Lung (tissue), 12 donors: ENCODE results near the gene PRSS8. TPM values are rescaled to one million over a fixed set of nuclear protein-coding genes. Genes with fewer than 3 reads are reported as not detected.

Experiments used
- ATAC-seq: fragments of 200-7000 bp; cut with Tn5 transposase; one replicate; pipeline ENCODE4 v1.9.1; 2020; ENCODE audit warnings: moderate number of reproducible peaks; ENCODE audit not compliant: insufficient read depth, low FRiP score
- DNase-seq, 3 donors: peaks; one replicate each; pipeline ENCODE4 v3.0.0-alpha.2; 2013 to 2017
- H3K27ac ChIP-seq, 2 donors: one replicate each; pipeline ENCODE4 v1.5.1; 2013; ENCODE audit warnings: mild to moderate bottlenecking in 2 of 2, moderate library complexity in 2 of 2, control low read depth in 1 of 2, inconsistent platforms in 1 of 2, low read depth in 1 of 2, low read length in 1 of 2
- H3K27me3 ChIP-seq, 3 donors: one replicate each; pipeline ENCODE4 v1.5.1; 2013; ENCODE audit warnings: low read length in 2 of 3; ENCODE audit not compliant: control insufficient read depth in 3 of 3, insufficient read depth in 3 of 3
- H3K36me3 ChIP-seq, 4 donors: one replicate each; pipeline ENCODE4 v1.5.1; 2013; ENCODE audit warnings: low read length in 4 of 4, mild to moderate bottlenecking in 1 of 4, moderate library complexity in 1 of 4; ENCODE audit not compliant: control insufficient read depth in 4 of 4, insufficient read depth in 4 of 4
- H3K4me1 ChIP-seq, 5 donors: one replicate each; pipeline ENCODE4 v1.5.1; 2013; ENCODE audit warnings: low read length in 5 of 5, mild to moderate bottlenecking in 2 of 5, moderate library complexity in 1 of 5; ENCODE audit not compliant: control insufficient read depth in 5 of 5, insufficient read depth in 5 of 5
- H3K4me3 ChIP-seq: one replicate; pipeline ENCODE4 v1.5.1; 2013; ENCODE audit warnings: mild to moderate bottlenecking, control low read depth, moderate library complexity
- H3K9ac ChIP-seq, 2 donors: one replicate each; pipeline ENCODE4 v1.5.1; 2013; ENCODE audit warnings: low read length in 2 of 2, control low read depth in 1 of 2; ENCODE audit not compliant: insufficient read depth in 1 of 2
- H3K9me3 ChIP-seq, 4 donors: one replicate each; pipeline ENCODE4 v1.5.1; 2013; ENCODE audit warnings: low read length in 3 of 4, mild to moderate bottlenecking in 1 of 4, moderate library complexity in 1 of 4; ENCODE audit not compliant: control insufficient read depth in 4 of 4, insufficient read depth in 3 of 4
- CTCF ChIP-seq: IDR thresholded peaks from 2 replicates; pipeline ENCODE4 v1.5.1; 2012; ENCODE audit warnings: mild to moderate bottlenecking; ENCODE audit errors: control extremely low read depth, extremely low read depth
- WGBS, 2 donors: extraction: QIAGEN DNeasy Blood & Tissue Kit; methylation state at CpG; one replicate each; pipeline ENCODE4 v1.1.7; 2013; 5-methylcytosine and 5-hydroxymethylcytosine counted together
- polyA plus RNA-seq, 2 donors: library from polyadenylated mRNA; stranded (reverse); fragments of 200-250 nt; gene quantifications; one replicate each; pipeline ENCODE4 v1.2.1, GENCODE V29; 2013
- total RNA-seq, 2 donors: library from RNA; depleted of rRNA in 1 of 2; stranded (reverse); fragments of >200 nt in 1 of 2; gene quantifications; one replicate each; pipeline ENCODE4 v1.2.1, GENCODE V29; 2014 to 2021
- donor health status: control.
- donor health status: control.
- donor health status: Bipolar disorder and iron deficiency.
- donor health status: healthy.
- donor health status: DM: yes; HTN: yes; CAD: no.

PRSS8 gene
- total and polyA plus RNA-seq, 4 donors: 83.2 to 127 (median 89.8) TPM

- Histone ChIP-seq H3K36me3 (peaks cover 15 to 30% (median 27%) of the 10 kb centered on the region in 4 donors), H3K4me1 (peaks cover 0 to 22% (median 6%) of the 10 kb centered on the region in 5 donors), H3K4me3 (no peak overlapping the region), H3K27ac (peak overlapping the region in 1 of 2 donors; percentile 91), H3K9me3 (no peaks in the 10 kb centered on the region), H3K27me3 (no peaks in the 10 kb centered on the region), H3K9ac (no peak overlapping the region)
- no peak for TF ChIP-seq CTCF
- DNase-seq (peak; percentile 38 to 67 (median 54)), ATAC-seq (peak; percentile 13)
- 73 to 88% methylated on average over 13 of the region's 13 CpGs for WGBS, 2 donors
Measured at GRCh38 chr16:31127182-31127581, 8.3 kb downstream of the PRSS8 start.

- H3K36me3 ChIP-seq: peaks cover 15 to 36% (median 26%) of the 10 kb centered on the region in 4 donors
- WGBS, 2 donors: 90 to 94% methylated on average over 3 of the region's 3 CpGs
- no peak overlapping the region for H3K9ac ChIP-seq
- no peak for DNase-seq
- no peak overlapping the region for H3K27ac ChIP-seq
- H3K4me1 ChIP-seq: peaks cover 0 to 22% (median 6%) of the 10 kb centered on the region in 5 donors
- H3K27me3 ChIP-seq: no peaks in the 10 kb centered on the region
- TF ChIP-seq CTCF: no peak
- no peaks in the 10 kb centered on the region for H3K9me3 ChIP-seq
- ATAC-seq: no peak
- no peak overlapping the region for H3K4me3 ChIP-seq
Measured at GRCh38 chr16:31125844-31126243, 9.7 kb downstream of the PRSS8 start.

- WGBS, 2 donors: 86 to 93% methylated on average over 16 of the region's 16 CpGs
- H3K9me3 ChIP-seq: no peaks in the 10 kb centered on the region
- DNase-seq: no peak
- H3K36me3 ChIP-seq: peaks cover 19 to 34% (median 20%) of the 10 kb centered on the region in 4 donors
- H3K4me1 ChIP-seq: peaks cover 2 to 10% (median 7%) of the 10 kb centered on the region in 5 donors
- H3K9ac ChIP-seq: no peak overlapping the region
- no peaks in the 10 kb centered on the region for H3K27me3 ChIP-seq
- TF ChIP-seq CTCF: no peak
- no peak overlapping the region for H3K4me3 ChIP-seq
- peak overlapping the region; percentile 13 to 99 for H3K27ac ChIP-seq
- ATAC-seq: no peak
Measured at GRCh38 chr16:31120129-31120528, 15.4 kb downstream of the PRSS8 start.
